ENCODE data around the gene RNF207. TPM values are rescaled to one million over a fixed set of nuclear protein-coding genes. Genes with fewer than 3 reads are reported as not detected.

RNF207 gene
- total RNA-seq, 2 donors from 2014 or later, result 18.4 to 19.4 TPM

DNA sequence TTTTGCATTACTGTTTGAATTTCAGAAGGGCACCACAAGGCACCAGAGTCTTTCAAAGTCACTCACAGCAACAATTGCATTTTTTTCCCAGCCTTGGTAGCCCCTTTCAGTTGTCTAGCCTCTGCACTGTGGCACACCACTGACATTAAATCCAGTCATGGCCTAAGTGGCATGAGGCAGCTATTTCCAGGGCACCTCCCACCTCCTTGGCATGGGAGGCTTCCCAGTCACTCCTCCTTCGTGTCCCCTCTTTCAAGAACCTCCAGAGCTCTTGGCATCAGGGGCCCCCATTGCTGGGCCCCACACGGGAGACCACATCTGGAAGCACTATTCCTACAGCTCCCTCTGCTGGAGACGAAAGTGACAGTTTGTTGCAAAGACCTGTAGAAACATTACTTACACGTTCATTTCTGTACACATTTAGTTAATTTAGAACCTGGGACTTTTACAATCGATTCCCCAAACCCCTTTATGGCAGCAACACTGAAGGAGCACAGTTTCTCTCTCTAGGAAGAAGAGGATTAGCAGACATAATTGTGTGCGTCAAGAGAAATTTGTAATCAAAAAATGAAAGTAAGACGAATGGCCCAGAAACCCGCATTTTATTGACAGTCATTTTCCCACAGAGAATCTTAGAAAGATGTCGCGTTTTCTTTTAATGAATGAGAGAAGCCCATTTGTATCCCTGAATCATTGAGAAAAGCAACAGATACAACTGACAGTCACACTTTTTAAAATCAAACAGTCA lies 20.1 kb upstream of the RNF207 start:
- no peaks in the 10 kb centered on the region for H3K36me3 ChIP-seq
- no peaks in the 10 kb centered on the region for H3K4me1 ChIP-seq
- intact Hi-C loops (cut with DNase I), result no loop called here
- DNase-seq, result no peak
- peaks cover 2% of the 10 kb centered on the region for H3K27me3 ChIP-seq
- no peak overlapping the region for H3K27ac ChIP-seq
- TF ChIP-seq, protein P1, sequence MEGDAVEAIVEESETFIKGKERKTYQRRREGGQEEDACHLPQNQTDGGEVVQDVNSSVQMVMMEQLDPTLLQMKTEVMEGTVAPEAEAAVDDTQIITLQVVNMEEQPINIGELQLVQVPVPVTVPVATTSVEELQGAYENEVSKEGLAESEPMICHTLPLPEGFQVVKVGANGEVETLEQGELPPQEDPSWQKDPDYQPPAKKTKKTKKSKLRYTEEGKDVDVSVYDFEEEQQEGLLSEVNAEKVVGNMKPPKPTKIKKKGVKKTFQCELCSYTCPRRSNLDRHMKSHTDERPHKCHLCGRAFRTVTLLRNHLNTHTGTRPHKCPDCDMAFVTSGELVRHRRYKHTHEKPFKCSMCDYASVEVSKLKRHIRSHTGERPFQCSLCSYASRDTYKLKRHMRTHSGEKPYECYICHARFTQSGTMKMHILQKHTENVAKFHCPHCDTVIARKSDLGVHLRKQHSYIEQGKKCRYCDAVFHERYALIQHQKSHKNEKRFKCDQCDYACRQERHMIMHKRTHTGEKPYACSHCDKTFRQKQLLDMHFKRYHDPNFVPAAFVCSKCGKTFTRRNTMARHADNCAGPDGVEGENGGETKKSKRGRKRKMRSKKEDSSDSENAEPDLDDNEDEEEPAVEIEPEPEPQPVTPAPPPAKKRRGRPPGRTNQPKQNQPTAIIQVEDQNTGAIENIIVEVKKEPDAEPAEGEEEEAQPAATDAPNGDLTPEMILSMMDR (IDR thresholded peaks at IDR 0.05), result peak; percentile 34
- H3K9ac ChIP-seq (ENCODE audit: low read depth in 2 of 2, low read length in 2 of 2), result no peak overlapping the region
- no peaks in the 10 kb centered on the region for H3K9me3 ChIP-seq
- H3K4me3 ChIP-seq, result no peak overlapping the region

DNA sequence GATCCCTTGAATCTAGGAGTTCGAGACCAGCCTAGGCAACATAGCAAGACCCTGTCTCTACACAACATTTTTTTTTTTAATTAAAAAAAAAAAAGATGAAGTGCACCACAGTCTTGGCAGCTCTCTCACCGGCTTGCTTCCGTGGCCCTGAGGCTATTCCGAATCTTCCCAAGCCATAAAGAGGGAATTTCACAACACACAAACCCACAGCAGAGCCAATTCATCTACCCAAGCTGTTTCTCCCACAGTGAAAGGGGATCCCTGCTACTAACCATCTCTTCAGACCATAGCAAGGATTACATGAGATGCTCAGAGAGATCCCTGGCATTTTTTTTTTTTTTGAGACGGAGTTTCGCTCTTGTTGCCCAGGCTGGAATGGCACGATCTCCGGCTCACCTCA lies 17.5 kb upstream of the RNF207 start:
- H3K9ac ChIP-seq (ENCODE audit: low read depth in 2 of 2, low read length in 2 of 2), result no peak overlapping the region
- no peak overlapping the region for H3K27ac ChIP-seq
- no peaks in the 10 kb centered on the region for H3K27me3 ChIP-seq
- no peaks in the 10 kb centered on the region for H3K9me3 ChIP-seq
- DNase-seq, result no peak
- no peaks in the 10 kb centered on the region for H3K4me1 ChIP-seq
- peaks cover 9% of the 10 kb centered on the region for H3K36me3 ChIP-seq
- TF ChIP-seq, protein P1 (IDR thresholded peaks at IDR 0.05), result no peak
- H3K4me3 ChIP-seq, result no peak overlapping the region
- intact Hi-C loops (cut with DNase I), result no loop called here

DNA sequence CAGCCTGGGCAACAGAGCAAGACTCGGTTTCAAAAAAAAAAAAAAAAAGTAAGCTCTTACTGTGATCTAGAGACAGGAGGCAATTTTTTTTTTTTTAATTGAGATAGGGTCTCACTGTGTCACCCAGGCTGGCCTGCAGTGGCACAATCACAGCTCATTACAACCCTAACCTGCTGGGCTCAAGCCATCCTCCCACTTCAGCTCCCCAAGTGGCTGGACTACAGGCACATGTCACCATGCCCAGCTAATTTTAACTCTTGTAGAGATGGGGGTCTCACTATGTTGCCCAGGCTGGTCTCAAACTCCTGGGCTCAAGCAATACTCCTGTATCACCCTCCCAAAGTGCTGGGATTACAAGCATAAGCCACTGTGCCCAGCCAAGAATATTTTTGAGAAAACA lies 14.0 kb upstream of the RNF207 start:
- intact Hi-C loops (cut with DNase I), result no loop called here
- H3K27me3 ChIP-seq, result no peaks in the 10 kb centered on the region
- H3K36me3 ChIP-seq, result peaks cover 9% of the 10 kb centered on the region
- H3K4me3 ChIP-seq, result no peak overlapping the region
- H3K9me3 ChIP-seq, result no peaks in the 10 kb centered on the region
- H3K27ac ChIP-seq, result no peak overlapping the region
- TF ChIP-seq, protein P1 (IDR thresholded peaks at IDR 0.05), result no peak
- DNase-seq, result no peak
- no peak overlapping the region for H3K9ac ChIP-seq (ENCODE audit: low read depth in 2 of 2, low read length in 2 of 2)
- no peaks in the 10 kb centered on the region for H3K4me1 ChIP-seq

DNA sequence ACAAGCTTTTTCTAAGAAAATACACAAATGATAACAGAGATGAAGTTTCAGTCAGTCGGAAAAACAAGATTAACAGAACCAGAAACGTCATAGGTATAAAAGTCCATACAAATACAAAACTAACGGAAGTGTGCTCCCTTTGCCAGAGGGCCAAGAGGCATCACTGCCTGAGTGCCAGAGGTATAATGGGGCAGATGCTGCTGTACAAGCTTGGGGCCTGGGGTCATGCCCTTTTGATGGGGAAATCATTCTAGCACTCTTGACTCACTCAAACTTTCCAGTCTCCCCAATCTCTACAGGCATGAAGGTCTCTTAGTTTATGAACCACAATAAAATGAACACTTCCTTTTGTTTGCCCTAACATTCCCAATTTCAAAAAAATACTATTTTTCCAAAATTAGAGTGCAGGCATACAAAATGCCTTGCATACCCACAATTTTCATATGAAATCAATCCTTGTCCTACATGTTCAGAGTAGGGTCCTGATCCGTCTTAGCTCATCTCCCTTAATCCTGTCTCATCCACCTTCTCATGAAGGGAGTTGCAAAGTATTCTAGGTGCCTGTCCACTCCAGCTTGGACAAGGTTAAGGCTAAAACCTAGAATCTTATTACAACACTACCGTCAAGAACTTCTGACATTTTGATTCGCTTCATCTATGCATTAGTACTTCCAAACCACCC lies 8.0 kb upstream of the RNF207 start:
- Histone ChIP-seq H3K9me3 (no peaks in the 10 kb centered on the region), H3K4me1 (peaks cover 6% of the 10 kb centered on the region), H3K4me3 (peak overlapping the region; percentile 100), H3K27me3 (no peaks in the 10 kb centered on the region), H3K27ac (no peak overlapping the region), H3K9ac (ENCODE audit: low read depth in 2 of 2, low read length in 2 of 2) (peak overlapping the region in 1 of 2 donors; percentile 97), H3K36me3 (peaks cover 2% of the 10 kb centered on the region)
- TF ChIP-seq, protein P1 (IDR thresholded peaks at IDR 0.05), result no peak
- DNase-seq, result no peak
- intact Hi-C loops (cut with DNase I), result no loop called here

DNA sequence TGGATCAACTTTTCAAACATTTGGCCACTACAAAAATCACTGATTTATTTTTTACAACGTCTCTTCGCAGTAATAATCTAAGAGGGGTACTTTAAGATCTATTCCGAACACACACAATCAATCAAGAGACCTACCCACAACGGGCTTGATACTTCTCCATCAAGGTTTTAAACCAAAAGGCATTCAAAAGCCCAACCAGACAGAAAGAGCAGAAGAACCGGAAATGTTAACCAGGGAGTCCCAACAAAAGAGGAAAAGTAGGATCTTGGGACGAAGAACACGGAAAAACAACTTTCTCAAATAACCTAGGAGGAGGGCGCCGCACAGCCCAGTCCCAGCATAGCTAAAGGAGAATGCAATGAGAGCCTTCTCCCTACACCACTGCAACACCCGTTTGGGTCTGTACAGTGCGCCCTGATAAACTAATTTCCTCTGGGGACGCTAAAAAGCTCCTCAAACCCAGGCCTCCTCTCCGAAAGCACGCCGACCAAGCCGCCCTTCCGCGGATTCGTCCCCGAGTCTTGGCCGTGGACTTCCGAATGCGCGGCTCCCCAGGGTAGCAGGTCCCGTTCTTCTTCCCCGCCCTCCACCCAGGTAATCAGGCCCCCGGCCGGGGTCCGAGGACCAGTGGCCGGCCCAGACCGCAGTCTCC lies 7.1 kb upstream of the RNF207 start:
- intact Hi-C loops (cut with DNase I), result no loop called here
- peak overlapping the region; percentile 100 for H3K4me3 ChIP-seq
- H3K36me3 ChIP-seq, result no peaks in the 10 kb centered on the region

More for the DNA sequence above, 7.1 kb upstream of the RNF207 start:
- Histone ChIP-seq H3K9ac (ENCODE audit: low read depth in 2 of 2, low read length in 2 of 2) (peak overlapping the region; percentile 92 to 97), H3K27me3 (no peaks in the 10 kb centered on the region), H3K9me3 (no peaks in the 10 kb centered on the region), H3K4me1 (peaks cover 6% of the 10 kb centered on the region), H3K27ac (peak overlapping the region; percentile 73)
- DNase-seq, result peak; percentile 37
- TF ChIP-seq, protein P1 (IDR thresholded peaks at IDR 0.05), result no peak
